HEK293 (cell line): ENCODE measurements around the gene SACS.

Experiments used
- CTCF ChIA-PET: fragments of 350-600 bp; formaldehyde crosslinking; extraction: SDS; loops from one replicate; lab custom pipeline; 2021; ENCODE audit warnings: antibody characterized with exemption; lab: Yijun Ruan, JAX
- POLR2A ChIA-PET: fragments of 300-600 bp; formaldehyde crosslinking; extraction: SDS; loops from one replicate; lab custom pipeline; 2020; ENCODE audit warnings: antibody characterized with exemption, inconsistent platforms; lab: Yijun Ruan, JAX
- H3K27ac ChIP-seq: fragments of 200-500 bp; sonication (Bioruptor generic); 2 replicates; pipeline ENCODE4 v1.5.1; 2014; ENCODE audit warnings: low read depth, low read length, control low read depth, inconsistent platforms; ENCODE audit errors: extremely low read depth
- H3K36me3 ChIP-seq, 2 experiments: fragments of 200-500 bp in 1 of 2; sonication (Bioruptor generic) in 1 of 2; 1 replicate in 1 of 2; 2 replicates in 1 of 2; pipeline ENCODE4 v1.5.1; 2014 to 2017; ENCODE audit warnings: inconsistent platforms in 2 of 2, low read length in 2 of 2; ENCODE audit not compliant: control insufficient read depth in 2 of 2, insufficient read depth in 1 of 2
- H3K4me1 ChIP-seq: fragments of 200-500 bp; sonication (Bioruptor generic); 2 replicates; pipeline ENCODE4 v1.5.1; 2014; ENCODE audit warnings: mild to moderate bottlenecking, low read length, inconsistent platforms; ENCODE audit not compliant: control insufficient read depth, insufficient read depth
- H3K4me3 ChIP-seq: 2 replicates; pipeline ENCODE4 v1.5.1; 2011; ENCODE audit warnings: low read depth, mild to moderate bottlenecking, control low read depth, low read length, moderate library complexity
- H3K9me3 ChIP-seq: fragments of 200-500 bp; sonication (Bioruptor generic); 2 replicates; pipeline ENCODE4 v1.5.1; 2014; ENCODE audit warnings: low read depth, low read length, inconsistent platforms; ENCODE audit not compliant: control insufficient read depth, insufficient read depth
- KLF10 ChIP-seq: fragments of 450-650 bp; IDR thresholded peaks from 2 replicates; pipeline ENCODE4 v1.5.1; 2018; ENCODE audit warnings: missing biosample characterization, mild to moderate bottlenecking, missing genetic modification characterization
- KLF8 ChIP-seq: fragments of 450-650 bp; formaldehyde crosslinking; IDR thresholded peaks from 2 replicates; pipeline ENCODE4 v1.5.1; 2016; ENCODE audit warnings: missing biosample characterization, missing genetic modification characterization
- RBAK ChIP-seq: fragments of 450-650 bp; formaldehyde crosslinking; IDR thresholded peaks from 2 replicates; pipeline ENCODE4 v1.5.1; 2016; ENCODE audit warnings: missing biosample characterization, missing genetic modification characterization
- SCRT1 ChIP-seq: fragments of 450-650 bp; formaldehyde crosslinking; IDR thresholded peaks from 2 replicates; pipeline ENCODE4 v1.5.1; 2016; ENCODE audit warnings: missing biosample characterization, missing genetic modification characterization, borderline replicate concordance
- SP2 ChIP-seq: fragments of 450-650 bp; formaldehyde crosslinking; IDR thresholded peaks from 2 replicates; pipeline ENCODE4 v1.5.1; 2016; ENCODE audit warnings: missing biosample characterization, missing genetic modification characterization
- YY1 ChIP-seq: fragments of 450-650 bp; formaldehyde crosslinking; IDR thresholded peaks from 2 replicates; pipeline ENCODE4 v1.5.1; 2018; ENCODE audit warnings: missing biosample characterization, missing genetic modification characterization
- ZBTB1 ChIP-seq: fragments of 450-650 bp; formaldehyde crosslinking; IDR thresholded peaks from 2 replicates; pipeline ENCODE4 v1.5.1; 2016; ENCODE audit warnings: missing biosample characterization, missing genetic modification characterization
- ZBTB8A ChIP-seq: fragments of 450-650 bp; formaldehyde crosslinking; IDR thresholded peaks from 2 replicates; pipeline ENCODE4 v1.5.1; 2016; ENCODE audit warnings: missing biosample characterization, missing genetic modification characterization
- ZFP37 ChIP-seq: fragments of 450-650 bp; formaldehyde crosslinking; IDR thresholded peaks from 2 replicates; pipeline ENCODE4 v1.5.1; 2016; ENCODE audit warnings: missing biosample characterization, missing genetic modification characterization
- ZFP69B ChIP-seq: fragments of 450-650 bp; formaldehyde crosslinking; IDR thresholded peaks from 2 replicates; pipeline ENCODE4 v1.5.1; 2016; ENCODE audit warnings: missing biosample characterization, missing genetic modification characterization
- ZNF112 ChIP-seq: fragments of 450-650 bp; formaldehyde crosslinking; IDR thresholded peaks from 2 replicates; pipeline ENCODE4 v1.5.0; 2017; ENCODE audit warnings: missing biosample characterization, missing genetic modification characterization
- ZNF121 ChIP-seq: fragments of 450-650 bp; formaldehyde crosslinking; IDR thresholded peaks from 2 replicates; pipeline ENCODE4 v1.5.1; 2016; ENCODE audit warnings: missing biosample characterization, missing genetic modification characterization
- ZNF132 ChIP-seq: fragments of 450-650 bp; formaldehyde crosslinking; IDR thresholded peaks from 2 replicates; pipeline ENCODE4 v1.5.1; 2017; ENCODE audit warnings: missing biosample characterization, missing genetic modification characterization, borderline replicate concordance
- ZNF146 ChIP-seq: fragments of 450-650 bp; formaldehyde crosslinking; IDR thresholded peaks from 2 replicates; pipeline ENCODE4 v1.5.1; 2016; ENCODE audit warnings: missing biosample characterization, missing genetic modification characterization
- ZNF148 ChIP-seq: fragments of 450-650 bp; formaldehyde crosslinking; IDR thresholded peaks from 2 replicates; pipeline ENCODE4 v1.5.0; 2017; ENCODE audit warnings: missing biosample characterization, missing genetic modification characterization, borderline replicate concordance
- ZNF175 ChIP-seq: fragments of 450-650 bp; formaldehyde crosslinking; IDR thresholded peaks from 2 replicates; pipeline ENCODE4 v1.5.1; 2016; ENCODE audit warnings: missing biosample characterization, missing genetic modification characterization
- ZNF211 ChIP-seq: fragments of 450-650 bp; formaldehyde crosslinking; IDR thresholded peaks from 2 replicates; pipeline ENCODE4 v1.5.1; 2016; ENCODE audit warnings: low read depth, missing biosample characterization, missing genetic modification characterization
- ZNF221 ChIP-seq: fragments of 450-650 bp; formaldehyde crosslinking; IDR thresholded peaks from 2 replicates; pipeline ENCODE4 v1.5.1; 2017; ENCODE audit warnings: missing biosample characterization, missing genetic modification characterization, borderline replicate concordance
- ZNF26 ChIP-seq: fragments of 450-650 bp; formaldehyde crosslinking; IDR thresholded peaks from 2 replicates; pipeline ENCODE4 v1.5.1; 2016; ENCODE audit warnings: missing biosample characterization, missing genetic modification characterization
- ZNF354C ChIP-seq: fragments of 450-650 bp; formaldehyde crosslinking; IDR thresholded peaks from 2 replicates; pipeline ENCODE4 v1.5.1; 2016; ENCODE audit warnings: missing biosample characterization, missing genetic modification characterization, low read depth, borderline replicate concordance
- ZNF362 ChIP-seq: fragments of 450-650 bp; formaldehyde crosslinking; IDR thresholded peaks from 2 replicates; pipeline ENCODE4 v1.5.1; 2016; ENCODE audit warnings: missing biosample characterization, missing genetic modification characterization
- ZNF391 ChIP-seq: fragments of 450-650 bp; formaldehyde crosslinking; IDR thresholded peaks from 2 replicates; pipeline ENCODE4 v1.5.1; 2016; ENCODE audit warnings: low read depth, missing biosample characterization, missing genetic modification characterization, borderline replicate concordance
- ZNF416 ChIP-seq: fragments of 450-650 bp; formaldehyde crosslinking; IDR thresholded peaks from 2 replicates; pipeline ENCODE4 v1.5.1; 2016; ENCODE audit warnings: missing biosample characterization, missing genetic modification characterization
- ZNF544 ChIP-seq: fragments of 450-650 bp; formaldehyde crosslinking; IDR thresholded peaks from 2 replicates; pipeline ENCODE4 v1.5.0; 2017; ENCODE audit warnings: missing biosample characterization, missing genetic modification characterization
- ZNF561 ChIP-seq: fragments of 450-650 bp; IDR thresholded peaks from 2 replicates; pipeline ENCODE4 v1.5.1; 2018; ENCODE audit warnings: missing biosample characterization, missing genetic modification characterization, borderline replicate concordance
- ZNF580 ChIP-seq: fragments of 450-650 bp; formaldehyde crosslinking; IDR thresholded peaks from 2 replicates; pipeline ENCODE4 v1.5.1; 2016; ENCODE audit warnings: missing biosample characterization, missing genetic modification characterization
- ZNF600 ChIP-seq: fragments of 450-650 bp; formaldehyde crosslinking; IDR thresholded peaks from 2 replicates; pipeline ENCODE4 v1.5.1; 2016; ENCODE audit warnings: missing biosample characterization, missing genetic modification characterization
- ZNF654 ChIP-seq: fragments of 450-650 bp; formaldehyde crosslinking; IDR thresholded peaks from 2 replicates; pipeline ENCODE4 v1.5.1; 2016; ENCODE audit warnings: low read depth, missing biosample characterization, missing genetic modification characterization
- ZNF776 ChIP-seq: fragments of 450-650 bp; formaldehyde crosslinking; IDR thresholded peaks from 2 replicates; pipeline ENCODE4 v1.5.0; 2017; ENCODE audit warnings: missing biosample characterization, missing genetic modification characterization, borderline replicate concordance
- ZNF792 ChIP-seq: fragments of 450-650 bp; formaldehyde crosslinking; IDR thresholded peaks from 2 replicates; pipeline ENCODE4 v1.5.1; 2016; ENCODE audit warnings: missing biosample characterization, missing genetic modification characterization
- ZSCAN4 ChIP-seq: fragments of 450-650 bp; formaldehyde crosslinking; IDR thresholded peaks from 2 replicates; pipeline ENCODE4 v1.5.1; 2017; ENCODE audit warnings: missing biosample characterization, missing genetic modification characterization

The SACS gene

GRCh38 chr13:23375001-23375971 is 58.2 kb downstream of the SACS start:
- Histone ChIP-seq H3K4me1 (0 out of 2 replicates have a peak, but pooled peaks cover 2% of the 10 kb centered on the region), H3K9me3 (no peaks in the 10 kb centered on the region), H3K4me3 (peak overlapping the region; percentile 89), H3K27ac (peak overlapping the region; percentile 63; the same call in 1 of the 2 replicates), H3K36me3 (peaks cover 6 to 30% of the 10 kb centered on the region in 2 experiments; a peak in 2 of 3 replicates)
- POLR2A ChIA-PET: interaction anchor here (0.8 kb wide), 1 partner anchor 85 kb away, joined by 3 read pairs; no protein-coding TSS in a partner anchor
- CTCF ChIA-PET: interaction anchor here (0.7 to 1.0 kb wide), 2 partner anchors 92 to 514 kb away, joined by 3 read pairs; partner anchors contain the start of gene MIPEP
- TF ChIP-seq ZFP37: no peak
- 0 out of 2 replicates have a peak, but pooled peaks have one; percentile 14 for TF ChIP-seq KLF8 (tag by site-specific recombination)
- 0 out of 2 replicates have a peak, but pooled peaks have one; percentile 53 for TF ChIP-seq ZNF561
- no peak for TF ChIP-seq ZSCAN4 (tag by site-specific recombination)
- TF ChIP-seq YY1 (tag by site-specific recombination): 0 out of 2 replicates have a peak, but pooled peaks have one; percentile 16
- TF ChIP-seq ZBTB8A (tag by site-specific recombination): peak; percentile 93
- TF ChIP-seq ZNF792 (tag by site-specific recombination): no peak
- no peak for TF ChIP-seq ZNF26 (tag by site-specific recombination)
- TF ChIP-seq ZNF580: no peak
- TF ChIP-seq ZNF175 (tag by site-specific recombination): no peak
- no peak for TF ChIP-seq ZNF391
- TF ChIP-seq ZNF121 (tag by site-specific recombination): no peak
- 0 out of 2 replicates have a peak, but pooled peaks have one; percentile 25 for TF ChIP-seq ZNF600
- 0 out of 2 replicates have a peak, but pooled peaks have one; percentile 59 for TF ChIP-seq KLF10 (tag by site-specific recombination)
- no peak for TF ChIP-seq ZNF416
- TF ChIP-seq ZNF132 (tag by site-specific recombination): no peak
- TF ChIP-seq ZNF354C (tag by site-specific recombination): no peak
- TF ChIP-seq ZNF362 (tag by site-specific recombination): no peak
- TF ChIP-seq ZNF148: no peak
- TF ChIP-seq ZNF112 (tag by site-specific recombination): no peak
- TF ChIP-seq ZNF146: no peak
- TF ChIP-seq ZNF654 (tag by site-specific recombination): no peak
- no peak for TF ChIP-seq ZBTB1 (tag by site-specific recombination)
- no peak for TF ChIP-seq ZNF221 (tag by site-specific recombination)
- no peak for TF ChIP-seq RBAK (tag by site-specific recombination)
- TF ChIP-seq ZNF776 (tag by site-specific recombination): no peak
- TF ChIP-seq ZNF211: no peak
- TF ChIP-seq SCRT1 (tag by site-specific recombination): no peak
- TF ChIP-seq ZFP69B: peak; percentile 56
- TF ChIP-seq ZNF544 (tag by site-specific recombination): no peak
- peak; percentile 48 for TF ChIP-seq SP2 (tag by site-specific recombination)
